Natural killer cell (primary cell): ENCODE measurements around the gene TMEM125. TPM values are rescaled to one million over a fixed set of nuclear protein-coding genes. Genes with fewer than 3 reads are reported as not detected.
A peak's percentile ranks its signal among the peaks of the same experiment; 100 is the strongest.

Experiments used
- ATAC-seq, 3 donors: fragments of 150-1000 bp in 2 of 3; fragments of 200-7000 bp in 1 of 3; cut with Tn5 transposase; 1 replicate in 1 of 3; 2 replicates in 2 of 3; pipeline ENCODE4 v1.10.0; 2021; ENCODE audit warnings: mild to moderate bottlenecking in 2 of 3, moderate library complexity in 2 of 3
- DNase-seq, 2 donors: peaks; one replicate each; pipeline versions ENCODE4 v3.0.0 to v3.0.0-alpha.2; 2013 to 2021; ENCODE audit warnings: mixed read lengths in 1 of 2
- H3K27ac ChIP-seq: one replicate; pipeline ENCODE4 v1.5.1; 2013; ENCODE audit warnings: mild to moderate bottlenecking, low read length
- H3K27me3 ChIP-seq: one replicate; pipeline ENCODE4 v1.6.1; 2013; ENCODE audit warnings: low read length; ENCODE audit not compliant: control insufficient read depth, insufficient read depth
- H3K36me3 ChIP-seq: one replicate; pipeline ENCODE4 v1.6.1; 2013; ENCODE audit warnings: low read length; ENCODE audit not compliant: control insufficient read depth, insufficient read depth
- H3K4me1 ChIP-seq: one replicate; pipeline ENCODE4 v1.6.1; 2013; ENCODE audit warnings: low read length; ENCODE audit not compliant: control insufficient read depth, insufficient read depth
- H3K4me3 ChIP-seq: one replicate; pipeline ENCODE4 v1.5.1; 2013; ENCODE audit warnings: low read length
- H3K9me3 ChIP-seq: one replicate; pipeline ENCODE4 v1.6.1; 2013; ENCODE audit warnings: low read length; ENCODE audit not compliant: control insufficient read depth, insufficient read depth
- H3K27ac Mint-ChIP-seq, 2 donors: one replicate each; pipeline ENCODE4 v1.8.0; 2022; ENCODE audit warnings: mild to moderate bottlenecking in 2 of 2, mixed read lengths in 2 of 2, moderate library complexity in 1 of 2
- H3K27me3 Mint-ChIP-seq, 2 donors: one replicate each; pipeline ENCODE4 v1.8.0; 2022; ENCODE audit warnings: low read depth in 2 of 2, mixed read lengths in 2 of 2
- H3K36me3 Mint-ChIP-seq: one replicate; pipeline ENCODE4 v1.8.0; 2022; ENCODE audit warnings: mixed read lengths
- H3K4me1 Mint-ChIP-seq, 2 donors: one replicate each; pipeline ENCODE4 v1.8.0; 2022; ENCODE audit warnings: mixed read lengths in 2 of 2
- H3K4me3 Mint-ChIP-seq: one replicate; pipeline ENCODE4 v1.8.0; 2022; ENCODE audit warnings: mild to moderate bottlenecking, moderate library complexity, mixed read lengths
- H3K9me3 Mint-ChIP-seq, 2 donors: one replicate each; pipeline ENCODE4 v1.8.0; 2022; ENCODE audit warnings: mixed read lengths in 2 of 2
- CTCF ChIP-seq: fragments of 200-600 bp; IDR thresholded peaks from one replicate; pipeline ENCODE4 v1.8.0; 2022; ENCODE audit warnings: antibody characterized with exemption
- WGBS: methylation state at CpG from one replicate; pipeline ENCODE4 v1.1.7; 2013; ENCODE audit warnings: missing lambda C conversion rate; ENCODE audit not compliant: insufficient coverage; 5-methylcytosine and 5-hydroxymethylcytosine counted together
- intact Hi-C: fragments of 100-400 bp; cut with micrococcal nuclease; formaldehyde crosslinking; loops from one replicate; pipeline ENCODE4 v1.14.2; 2022
- total RNA-seq, 4 donors: library from RNA; stranded (reverse); fragments of 120-200 nt in 1 of 4; gene quantifications; one replicate each; pipeline versions ENCODE4 v1.2.3 to v1.2.4, GENCODE V29; 2013 to 2022

Gene TMEM125
- total RNA-seq, 3 donors from 2014 or later (not counting 1 experiment from before 2014, with no cell fraction given) = not detected

- DNase-seq = no peak
- intact Hi-C loops = no loop called here
- Histone ChIP-seq H3K27ac (no peak overlapping the region), H3K4me1 (peaks cover 9% of the 10 kb centered on the region), H3K36me3 (no peaks in the 10 kb centered on the region), H3K9me3 (no peaks in the 10 kb centered on the region), H3K27me3 (no peaks in the 10 kb centered on the region), H3K4me3 (no peak overlapping the region)
- H3K27me3 Mint-ChIP-seq = no peaks in the 10 kb centered on the region
- ATAC-seq = no peak
- H3K36me3 Mint-ChIP-seq = no peaks in the 10 kb centered on the region
- no peak overlapping the region for H3K27ac Mint-ChIP-seq
- H3K4me1 Mint-ChIP-seq = peaks cover 5 to 8% of the 10 kb centered on the region in 2 donors
- H3K4me3 Mint-ChIP-seq = no peak overlapping the region
- no peaks in the 10 kb centered on the region for H3K9me3 Mint-ChIP-seq
- WGBS = 91% methylated on average over 1 of the region's 1 CpG
- TF ChIP-seq CTCF = no peak
Observed at GRCh38 chr1:43296207-43296606, 26.4 kb downstream of the TMEM125 start.

GRCh38 chr1:43298055-43298454 lies 28.3 kb downstream of the TMEM125 start:
- WGBS = 83% methylated on average over 1 of the region's 1 CpG
- intact Hi-C loops = no loop called here

GRCh38 chr1:43299101-43299500 lies 29.3 kb downstream of the TMEM125 start:
- no peak overlapping the region for H3K4me3 ChIP-seq
- no peaks in the 10 kb centered on the region for H3K36me3 ChIP-seq
- no peaks in the 10 kb centered on the region for H3K27me3 Mint-ChIP-seq
- H3K9me3 ChIP-seq = no peaks in the 10 kb centered on the region
- H3K4me3 Mint-ChIP-seq = no peak overlapping the region
- no peak for TF ChIP-seq CTCF
- no peaks in the 10 kb centered on the region for H3K27me3 ChIP-seq
- ATAC-seq = no peak
- no peak overlapping the region for H3K27ac Mint-ChIP-seq
- H3K27ac ChIP-seq = no peak overlapping the region
- DNase-seq = no peak
- intact Hi-C loops = no loop called here
- peaks cover 6 to 13% of the 10 kb centered on the region in 2 donors for H3K4me1 Mint-ChIP-seq
- H3K4me1 ChIP-seq = peaks cover 9% of the 10 kb centered on the region
- no peaks in the 10 kb centered on the region for H3K36me3 Mint-ChIP-seq
- H3K9me3 Mint-ChIP-seq = no peaks in the 10 kb centered on the region

More at GRCh38 chr1:43298055-43298454, 28.3 kb downstream of the TMEM125 start:
- H3K4me3 Mint-ChIP-seq = no peak overlapping the region
- no peaks in the 10 kb centered on the region for H3K9me3 Mint-ChIP-seq
- H3K27me3 Mint-ChIP-seq = no peaks in the 10 kb centered on the region
- H3K27me3 ChIP-seq = no peaks in the 10 kb centered on the region
- no peak overlapping the region for H3K27ac ChIP-seq
- H3K4me1 ChIP-seq = peaks cover 9% of the 10 kb centered on the region
- no peaks in the 10 kb centered on the region for H3K36me3 Mint-ChIP-seq
- DNase-seq (no peak), ATAC-seq (no peak)
- no peaks in the 10 kb centered on the region for H3K36me3 ChIP-seq
- TF ChIP-seq CTCF = no peak
- H3K9me3 ChIP-seq = no peaks in the 10 kb centered on the region
- H3K27ac Mint-ChIP-seq = no peak overlapping the region
- H3K4me1 Mint-ChIP-seq = peaks cover 6 to 9% of the 10 kb centered on the region in 2 donors
- no peak overlapping the region for H3K4me3 ChIP-seq

GRCh38 chr1:43300378-43301094 lies 30.8 kb downstream of the TMEM125 start, which contains the start of gene TIE1:
Gene TIE1 (plus strand): TSS chr1:43300982. CDS start chr1:43301072, 90 bp downstream.
- H3K4me1 Mint-ChIP-seq = peaks cover 6 to 17% of the 10 kb centered on the region in 2 donors
- no peaks in the 10 kb centered on the region for H3K9me3 ChIP-seq
- peaks cover 9% of the 10 kb centered on the region for H3K4me1 ChIP-seq
- no peak within 1 kb of the TSS for H3K27ac ChIP-seq
- intact Hi-C loops = no loop called here
- no peaks in the 10 kb centered on the region for H3K36me3 ChIP-seq
- DNase-seq = no peak
- TF ChIP-seq CTCF = no peak
- H3K27me3 ChIP-seq = no peaks in the 10 kb centered on the region
- no peaks in the 10 kb centered on the region for H3K27me3 Mint-ChIP-seq
- ATAC-seq = peak in 1 of 3 donors; percentile 39
- peak within 1 kb of the TSS; percentile 53 for H3K4me3 Mint-ChIP-seq
- H3K36me3 Mint-ChIP-seq = no peaks in the 10 kb centered on the region
- no peaks in the 10 kb centered on the region for H3K9me3 Mint-ChIP-seq
- H3K4me3 ChIP-seq = no peak within 1 kb of the TSS
- 48% methylated on average over 7 of the region's 10 CpGs for WGBS
- peak within 1 kb of the TSS; percentile 31 to 50 for H3K27ac Mint-ChIP-seq
